ENCODE measurements around the gene TFDP2.
"Not testable (repeated sequence)": the region's sequence is repeated elsewhere in the genome, so short reads cannot be mapped to it uniquely, and the experiment has no call there.

Gene TFDP2

GRCh38 chr3:142148792-142149672 is at the start of gene TFDP2:
TFDP2 (minus strand) TSS chr3:142149544; CDS start chr3:142101749, 47,795 bp downstream.
- peak; percentile 94 for DNase-seq

- DNase-seq = no peak
Observed at GRCh38 chr3:142188846-142189245, 39.5 kb upstream of the TFDP2 start.

- DNase-seq = peak; percentile 75
Observed at GRCh38 chr3:142180761-142181362, 31.5 kb upstream of the TFDP2 start.

GRCh38 chr3:142175478-142175877 is 26.1 kb upstream of the TFDP2 start:
- no peak for DNase-seq

GRCh38 chr3:142174559-142174958 is 25.2 kb upstream of the TFDP2 start:
- DNase-seq = no peak

- no peak for DNase-seq
Observed at GRCh38 chr3:142168514-142168913, 19.2 kb upstream of the TFDP2 start.

GRCh38 chr3:142165194-142165593 is 15.8 kb upstream of the TFDP2 start:
- DNase-seq = no peak

- DNase-seq = no peak
Observed at GRCh38 chr3:142159083-142159740, 9.9 kb upstream of the TFDP2 start.

GRCh38 chr3:142154186-142154585 is 4.8 kb upstream of the TFDP2 start:
- DNase-seq = no peak

GRCh38 chr3:142152384-142152783 is 3.0 kb upstream of the TFDP2 start:
- DNase-seq = peak; percentile 24

- DNase-seq = no peak
Observed at GRCh38 chr3:142151828-142152227, 2.5 kb upstream of the TFDP2 start.

GRCh38 chr3:142151240-142151639 is 1.9 kb upstream of the TFDP2 start:
- no peak for DNase-seq

- no peak for DNase-seq
Observed at GRCh38 chr3:142150271-142150670, 927 bp upstream of the TFDP2 start.

GRCh38 chr3:142149673-142149992 is 289 bp upstream of the TFDP2 start:
- DNase-seq = no peak

- DNase-seq = peak; percentile 37
Observed at GRCh38 chr3:142148044-142148791, 1.1 kb downstream of the TFDP2 start.

GRCh38 chr3:142144587-142144986 is 4.8 kb downstream of the TFDP2 start:
- not testable (repeated sequence) for DNase-seq

- not testable (repeated sequence) for DNase-seq
Observed at GRCh38 chr3:142140608-142141285, 8.6 kb downstream of the TFDP2 start.

GRCh38 chr3:142137089-142137488 is 12.3 kb downstream of the TFDP2 start:
- not testable (repeated sequence) for DNase-seq

- no peak for DNase-seq
Observed at GRCh38 chr3:142134799-142135325, 14.5 kb downstream of the TFDP2 start.

- DNase-seq = no peak
Observed at GRCh38 chr3:142129516-142130171, 19.7 kb downstream of the TFDP2 start.

GRCh38 chr3:142127941-142128658 is 21.2 kb downstream of the TFDP2 start:
- DNase-seq = no peak

All from hematopoietic multipotent progenitor cell treated with erythropoietin and hydrocortisone succinate and interleukin-3 and kit ligand, for 6 days (in vitro differentiated cells).